Measurements from ENCODE around the gene DDX56.

DDX56 gene

DNA sequence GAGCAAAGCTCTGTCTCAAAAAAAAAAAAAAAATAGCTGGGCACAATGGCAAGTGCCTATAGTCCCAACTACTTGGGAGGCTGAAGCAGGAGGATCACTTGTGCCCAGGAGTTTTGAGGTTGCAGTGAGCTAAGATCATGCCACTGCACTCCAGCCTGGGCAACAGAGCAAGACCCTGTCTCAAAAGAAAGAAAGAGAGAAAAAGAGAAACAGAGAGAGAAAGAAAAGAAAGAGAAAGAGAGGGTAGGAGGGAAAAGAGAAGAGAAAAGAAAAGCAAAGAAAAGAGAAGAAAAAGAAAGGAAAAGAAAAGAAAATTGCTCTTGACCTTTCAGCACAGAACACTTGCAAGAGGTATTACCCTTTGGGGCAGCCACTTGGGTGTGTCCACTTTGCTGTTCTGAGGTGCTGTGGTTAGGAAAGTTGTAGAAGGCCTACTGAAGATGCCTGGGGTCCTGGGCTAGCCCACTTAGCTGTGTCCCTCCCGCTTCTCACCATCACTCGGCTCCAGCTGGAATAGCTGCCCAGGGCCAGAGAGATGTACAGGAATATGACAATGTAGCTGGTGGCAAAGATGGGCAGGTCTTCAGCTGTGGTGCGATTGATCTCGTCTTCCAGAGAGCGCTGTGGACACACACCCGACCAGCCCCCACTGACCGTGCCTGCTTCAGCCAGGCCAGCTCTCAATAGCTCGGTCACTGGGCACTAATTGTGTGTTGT lies 38.2 kb downstream of the DDX56 start:
- no peak for DNase-seq (ENCODE audit: low spot score)

DNA sequence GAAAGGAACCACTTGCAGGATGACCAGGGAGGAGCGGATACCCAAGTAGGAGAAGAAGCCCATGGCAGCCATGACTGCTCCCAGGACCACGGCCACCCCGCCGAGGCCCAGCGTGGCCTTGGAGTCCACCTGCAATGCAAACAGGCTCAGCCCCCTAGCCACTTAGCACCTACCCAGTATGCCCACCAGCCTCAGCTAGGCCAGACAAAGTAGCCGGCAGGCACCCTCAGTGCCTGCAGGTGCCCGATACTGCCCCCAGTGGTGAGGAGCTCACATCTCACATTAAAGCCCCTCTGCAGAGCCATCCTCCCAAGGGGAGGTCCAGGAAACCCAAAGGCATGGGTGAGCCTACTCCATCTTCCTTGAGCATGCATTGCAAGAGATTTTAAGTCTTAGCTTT lies 39.2 kb downstream of the DDX56 start:
- peak; percentile 76 for DNase-seq (ENCODE audit: low spot score)

DNA sequence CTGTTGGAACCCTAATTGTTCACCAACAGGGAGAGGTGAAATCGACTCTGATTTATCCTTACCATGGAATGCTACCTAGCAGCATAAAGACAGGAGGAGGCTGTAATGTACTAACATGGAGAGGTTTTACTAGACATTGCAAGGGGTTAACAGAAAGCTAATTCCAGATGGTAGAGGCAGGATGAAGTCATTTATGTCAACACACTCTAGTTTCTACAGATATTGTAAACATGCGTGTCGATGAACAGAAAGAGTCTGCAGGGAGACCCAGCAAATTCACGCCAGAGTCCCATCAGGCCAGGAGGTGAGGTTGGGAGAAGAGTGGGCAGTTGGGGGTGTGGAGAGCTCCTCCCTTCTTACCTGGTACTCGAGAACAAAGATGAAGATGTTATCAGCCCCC lies 39.6 kb downstream of the DDX56 start:
- no peak for DNase-seq (ENCODE audit: low spot score)

DNA sequence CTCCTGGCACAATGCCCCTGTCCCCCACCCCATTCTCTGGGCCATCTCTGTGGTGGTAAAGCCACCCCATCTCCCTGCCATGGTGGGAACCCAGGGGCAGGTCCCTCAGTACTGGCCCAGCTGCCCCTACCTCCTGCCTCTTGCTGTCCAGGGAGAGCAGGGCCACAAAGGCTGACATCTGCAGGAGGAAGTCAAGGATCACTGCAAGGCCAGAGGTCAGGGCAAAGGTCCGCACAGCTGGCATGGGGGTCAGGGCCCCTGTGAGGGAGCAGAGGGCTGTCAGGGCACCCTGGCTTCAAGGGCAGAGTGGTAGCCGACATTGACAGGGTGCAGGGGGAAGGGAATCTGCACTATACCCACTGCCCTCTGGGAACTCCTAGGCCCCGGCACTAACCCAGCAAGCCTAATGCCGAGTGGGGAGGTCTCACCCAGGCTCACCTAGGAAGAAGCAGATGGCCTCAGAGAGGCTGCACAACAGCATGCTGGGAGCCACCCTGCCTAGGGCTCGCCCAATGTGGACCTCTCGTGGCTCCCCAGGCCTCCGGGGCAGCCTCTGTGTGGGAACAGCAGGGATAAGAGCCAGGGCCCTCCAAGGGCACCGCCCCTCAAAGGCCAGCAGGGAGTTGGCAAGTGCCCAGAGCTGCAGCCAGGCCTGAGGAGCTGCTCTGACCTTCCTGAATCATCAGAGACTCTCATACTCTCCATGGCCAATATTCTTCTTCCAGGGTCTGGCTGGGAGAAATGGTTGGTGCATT lies 40.2 kb downstream of the DDX56 start:
- DNase-seq (ENCODE audit: low spot score): no peak

DNA sequence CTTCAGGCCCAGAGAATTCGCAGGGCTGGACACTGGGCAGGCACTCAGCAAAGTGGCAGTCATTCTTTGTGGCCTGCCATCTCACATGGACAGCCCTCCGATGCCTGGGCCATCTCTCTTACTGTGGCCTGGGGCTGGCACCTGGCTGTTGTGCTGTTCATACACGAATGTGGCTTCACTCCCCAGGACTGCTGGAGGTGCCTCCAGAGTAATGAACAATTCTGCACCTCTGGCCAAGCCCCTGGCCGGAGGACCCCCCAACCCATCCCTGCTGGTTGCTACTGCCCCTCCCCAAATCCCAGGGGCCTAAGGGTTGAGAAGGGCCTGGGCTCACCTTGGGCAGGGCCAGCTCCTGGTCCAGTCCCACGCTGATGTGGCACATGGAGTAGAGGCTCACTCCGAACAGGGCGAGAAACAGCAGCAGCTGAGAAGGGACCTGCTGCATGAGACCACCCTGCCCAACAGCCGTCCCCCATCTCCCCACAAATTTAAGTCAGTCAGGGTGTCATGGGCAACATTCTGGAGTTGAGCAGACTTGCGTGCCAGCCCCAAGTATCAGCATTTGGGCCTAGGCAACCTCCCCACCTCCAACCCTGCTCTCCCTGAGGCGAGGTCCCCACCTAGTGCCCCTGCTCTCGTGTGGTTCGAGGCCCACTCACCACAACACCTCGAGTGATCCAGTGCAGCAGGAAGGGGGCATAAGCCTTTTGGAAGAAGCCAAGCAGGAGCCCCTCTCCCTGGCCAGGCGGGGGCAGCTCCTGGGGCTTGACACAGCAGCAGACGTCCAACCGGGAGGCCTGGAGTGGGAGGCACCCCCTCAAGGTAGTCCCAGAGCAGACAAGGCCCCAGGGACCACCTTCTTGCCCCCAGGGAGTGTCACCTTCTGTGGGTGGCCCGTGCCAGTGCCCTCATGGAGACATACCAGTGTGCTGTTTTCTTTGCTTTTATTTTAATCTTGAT lies 42.0 kb downstream of the DDX56 start:
- DNase-seq (ENCODE audit: low spot score): peak; percentile 35

DNA sequence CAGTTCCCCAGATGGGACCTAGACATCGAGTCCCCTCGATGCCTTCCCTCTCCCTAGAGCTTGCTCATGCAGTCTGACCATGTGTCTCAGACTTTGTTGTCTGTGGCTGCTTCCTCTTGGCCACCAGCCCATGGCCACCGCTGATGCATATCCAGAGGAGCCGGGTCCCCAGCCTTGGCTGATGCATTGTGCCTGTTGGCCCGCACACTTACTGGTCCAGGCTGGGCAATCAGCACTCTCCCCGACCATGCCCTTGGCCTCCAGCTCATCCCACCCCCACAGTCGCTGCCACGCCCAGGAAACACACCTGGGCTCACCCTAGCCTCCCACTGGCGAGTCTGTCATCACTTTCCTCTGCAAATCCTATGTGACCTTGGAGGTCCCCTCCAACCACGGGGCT lies 42.7 kb downstream of the DDX56 start:
- peak; percentile 32 for DNase-seq (ENCODE audit: low spot score)

DNA sequence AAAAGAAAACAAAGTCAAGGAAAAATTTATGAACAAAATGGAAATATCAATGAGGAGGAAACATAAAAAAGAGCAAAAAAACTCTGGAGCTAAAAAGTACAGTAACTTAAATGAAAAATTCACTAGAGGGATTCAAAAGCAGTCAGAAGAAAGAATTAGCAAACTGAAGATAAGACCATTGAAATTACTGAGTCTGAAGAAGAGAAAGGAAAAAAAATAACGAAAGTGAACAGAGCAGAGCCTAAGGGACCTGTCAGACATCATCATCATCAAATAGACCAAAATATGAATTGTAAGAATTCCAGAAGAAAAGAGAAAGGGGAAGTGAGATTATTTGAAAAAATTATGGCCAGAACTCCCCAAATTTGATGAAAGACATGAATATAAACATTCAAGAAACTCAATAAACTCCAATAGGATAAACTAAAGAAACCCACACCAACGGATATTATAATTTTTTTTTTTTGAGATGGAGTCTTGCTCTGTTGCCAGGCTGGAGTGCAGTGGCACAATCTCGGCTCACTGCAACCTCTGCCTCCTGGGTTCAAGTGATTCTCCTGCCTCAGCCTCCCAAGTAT lies 48.8 kb downstream of the DDX56 start:
- DNase-seq (ENCODE audit: low spot score): no peak

DNA sequence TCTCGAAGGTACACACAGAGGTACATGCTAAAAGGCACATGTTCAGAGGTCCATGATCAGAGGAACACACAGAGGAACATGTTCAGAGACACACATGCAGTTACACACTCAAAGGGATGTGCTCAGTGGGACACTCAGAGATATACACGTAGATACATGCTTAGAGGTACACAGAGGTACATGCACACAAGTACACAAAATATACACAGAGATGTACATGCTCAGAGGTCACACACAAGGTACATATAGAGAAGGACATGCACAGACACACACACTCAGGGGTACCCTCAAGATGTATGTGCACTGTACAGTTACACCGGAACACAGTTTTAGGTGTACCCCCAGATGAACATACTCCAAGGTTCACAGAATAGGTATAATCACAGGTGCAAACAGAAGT lies 51.4 kb downstream of the DDX56 start:
- DNase-seq (ENCODE audit: low spot score): no peak

DNA sequence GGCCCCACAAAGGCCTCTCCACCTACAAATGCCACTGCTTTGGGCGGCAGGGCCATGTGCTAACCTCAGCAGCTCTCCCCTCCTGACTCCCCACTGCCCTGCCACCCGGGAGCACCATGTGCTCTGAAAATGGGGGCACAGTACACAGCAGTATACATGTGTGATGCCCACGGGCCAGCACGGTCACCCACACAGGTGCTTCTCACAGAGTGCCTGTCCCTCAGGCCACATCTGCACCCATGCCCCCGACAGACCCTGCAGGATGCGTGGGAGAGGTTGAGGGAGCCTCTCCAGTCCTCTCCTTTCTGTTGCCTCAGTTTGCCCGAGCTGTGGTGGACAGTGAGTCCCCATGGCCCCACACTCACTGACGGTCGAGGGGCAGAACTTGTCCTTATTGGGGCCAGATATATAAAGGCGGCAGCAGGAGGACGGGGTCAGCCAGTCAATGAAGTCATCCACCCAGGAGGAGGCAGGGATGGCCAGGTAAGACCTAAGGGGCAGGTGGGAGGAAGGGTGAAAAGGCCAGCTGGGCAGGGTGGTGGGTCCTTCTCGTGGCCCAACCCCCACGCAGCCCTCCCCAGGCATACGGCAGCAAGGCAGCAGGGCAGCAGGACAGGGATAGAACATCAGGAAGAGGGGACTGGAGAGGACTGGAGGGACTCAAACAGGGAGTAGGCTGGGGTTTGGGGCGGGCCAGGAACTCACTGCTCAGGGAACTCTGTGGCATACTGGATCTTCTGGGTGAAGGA lies 52.2 kb downstream of the DDX56 start:
- no peak for DNase-seq (ENCODE audit: low spot score)

DNA sequence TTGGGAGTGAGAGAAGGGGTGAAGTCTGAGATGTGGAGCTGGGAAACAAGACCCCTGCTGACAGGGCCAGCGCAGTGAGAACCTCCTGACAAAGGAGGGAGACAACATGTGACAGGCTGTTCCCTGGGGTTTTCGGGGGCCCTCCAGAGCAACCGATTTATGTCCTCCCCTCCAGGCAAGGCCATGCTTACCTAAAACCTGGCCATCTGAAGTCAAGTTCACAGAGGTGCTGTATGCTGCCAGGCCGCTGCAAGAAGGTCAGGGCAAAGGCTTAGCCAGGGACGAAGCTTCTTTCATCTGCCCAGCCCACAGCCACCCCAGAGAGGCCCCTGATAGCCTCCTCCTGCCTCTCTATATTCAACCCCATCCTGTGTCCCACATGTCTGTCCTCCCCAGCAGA lies 53.1 kb downstream of the DDX56 start:
- no peak for DNase-seq (ENCODE audit: low spot score)

DNA sequence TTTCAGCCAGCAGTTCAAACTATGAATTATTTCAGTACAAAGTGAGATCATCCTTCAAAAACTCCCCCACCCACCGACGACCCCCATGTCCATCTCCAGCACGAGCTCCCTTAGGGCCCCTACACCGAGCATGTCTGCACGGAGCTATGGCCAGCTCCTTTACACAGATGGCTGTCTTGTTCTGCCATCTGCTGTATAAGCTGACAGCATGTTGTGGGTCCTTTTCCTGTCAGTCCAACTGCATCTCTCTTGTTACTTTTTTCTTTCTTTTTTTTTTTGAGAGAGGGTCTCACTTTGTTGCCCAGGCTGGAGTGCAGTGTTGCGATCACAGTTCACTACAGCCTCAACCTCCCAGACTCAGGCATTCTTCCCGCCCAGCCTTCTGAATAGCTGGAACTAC lies 54.2 kb downstream of the DDX56 start:
- no peak for DNase-seq (ENCODE audit: low spot score)

DNA sequence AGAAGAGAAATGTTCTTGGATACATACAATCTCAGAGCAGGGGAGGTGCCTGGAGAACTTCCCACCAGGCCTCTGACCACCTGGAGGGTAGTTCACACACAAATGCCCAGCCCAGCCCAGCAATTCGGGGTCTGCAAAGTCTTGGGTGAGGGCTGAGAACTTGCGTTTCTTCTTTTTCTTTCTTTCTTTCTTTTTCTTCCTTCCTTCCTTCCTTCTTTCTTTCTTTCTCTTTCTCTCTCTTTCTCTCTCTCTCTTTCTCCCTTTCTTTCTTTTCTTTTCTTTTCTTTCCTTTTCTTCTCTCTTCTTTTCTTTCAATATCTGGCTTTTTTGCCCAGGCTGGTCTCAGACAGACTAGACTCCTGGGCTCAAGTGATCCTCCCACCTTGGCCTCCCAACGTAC lies 54.9 kb downstream of the DDX56 start:
- DNase-seq (ENCODE audit: low spot score): no peak

DNA sequence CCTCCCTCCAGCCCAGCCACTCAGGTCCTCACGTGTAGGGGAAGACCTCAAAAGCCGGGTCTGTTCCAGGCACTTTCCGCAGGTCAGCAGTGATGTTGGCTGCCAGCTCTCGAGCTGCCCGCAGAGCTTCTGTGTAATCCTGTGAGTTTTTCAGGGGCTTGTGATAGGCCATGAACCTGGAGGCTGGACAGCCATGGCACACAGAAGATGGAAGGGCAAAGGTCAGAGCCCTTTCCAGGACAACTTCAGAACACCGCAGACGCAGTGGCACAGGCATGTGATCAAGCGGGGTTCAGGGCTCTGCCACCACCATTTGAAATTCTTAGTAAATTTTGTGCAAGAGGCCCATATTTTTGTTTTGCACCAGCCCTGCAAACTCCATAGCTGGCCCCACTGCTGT lies 56.5 kb downstream of the DDX56 start:
- DNase-seq (ENCODE audit: low spot score): no peak
